HCT116 (cell line): Measurements from ENCODE around the gene GRIK2. TPM values are rescaled to one million over a fixed set of nuclear protein-coding genes. Genes with fewer than 3 reads are reported as not detected.
"Not testable (repeated sequence)": the region's sequence is repeated elsewhere in the genome, so short reads cannot be mapped to it uniquely, and the experiment has no call there.

ENCODE experiments used
- ATAC-seq: fragments of 200-7000 bp; cut with Tn5 transposase; 2 replicates; pipeline ENCODE4 v1.9.1; 2020; ENCODE audit warnings: mild to moderate bottlenecking, moderate library complexity
- BruUV-seq: library from RNA; stranded (reverse); fragments of 400-500 nt; replicated peaks from 2 replicates; lab custom pipeline; 2021; lab: Mats Ljungman, UMichigan
- CTCF ChIA-PET: fragments of 300-600 bp; sonication (Branson Sonifier 250); formaldehyde crosslinking; loops from one replicate; lab custom pipeline; 2021; ENCODE audit warnings: antibody characterized with exemption; lab: Charles Lee
- POLR2A ChIA-PET: fragments of 300-600, 350-600 bp; sonication (Branson Sonifier 250); formaldehyde crosslinking; loops from one replicate; lab custom pipeline; 2021; ENCODE audit warnings: antibody characterized with exemption; lab: Charles Lee
- RAD21 ChIA-PET, 2 experiments: fragments of 300-600 bp; sonication (Branson Sonifier 250); formaldehyde crosslinking; loops; one replicate each; lab custom pipeline; 2023; ENCODE audit warnings: low total read pairs in 2 of 2; ENCODE audit not compliant: uncharacterized antibody in 2 of 2, unreplicated experiment in 2 of 2, low non-redundant PET in 1 of 2; lab: Charles Lee
- DNase-seq: peaks from one replicate; pipeline ENCODE4 v3.0.0-alpha.2; 2010; ENCODE audit warnings: low read depth, low spot score
- H2AFZ ChIP-seq: fragments of 200-600 bp; shearing (Covaris generic), sonication (generic); 2 replicates; pipeline ENCODE4 v1.6.1; 2017; ENCODE audit warnings: low read depth, mixed run types, mixed read lengths, antibody characterized with exemption, low read length; ENCODE audit not compliant: poor library complexity, severe bottlenecking
- H3K27ac ChIP-seq: 2 replicates; pipeline ENCODE4 v1.5.1; 2012; ENCODE audit warnings: low read depth, low read length
- H3K27me3 ChIP-seq: fragments of 200-600 bp; sonication (generic); 2 replicates; pipeline ENCODE4 v1.6.1; 2016; ENCODE audit warnings: mixed run types, low read length, mixed read lengths; ENCODE audit not compliant: insufficient read depth
- H3K36me3 ChIP-seq, 2 experiments: fragments of 200-500 bp in 1 of 2; fragments of 200-600 bp in 1 of 2; sonication (Bioruptor generic) in 1 of 2; sonication (generic) in 1 of 2; 2 replicates each; pipeline versions ENCODE4 v1.5.1 to v1.6.1; 2014 to 2016; ENCODE audit warnings: low read length in 2 of 2, inconsistent platforms in 1 of 2, mixed read lengths in 1 of 2, mixed run types in 1 of 2; ENCODE audit not compliant: insufficient read depth in 2 of 2, control insufficient read depth in 1 of 2
- H3K4me1 ChIP-seq, 2 experiments: fragments of 200-600 bp in 1 of 2; sonication (generic) in 1 of 2; 2 replicates each; pipeline versions ENCODE4 v1.5.1 to v1.6.1; 2012 to 2017; ENCODE audit warnings: low read length in 2 of 2, inconsistent platforms in 1 of 2, mild to moderate bottlenecking in 1 of 2, mixed read lengths in 1 of 2, mixed run types in 1 of 2, moderate library complexity in 1 of 2; ENCODE audit not compliant: insufficient read depth in 2 of 2, control insufficient read depth in 1 of 2
- H3K4me2 ChIP-seq: fragments of 200-600 bp; sonication (generic); 2 replicates; pipeline ENCODE4 v1.6.1; 2017; ENCODE audit warnings: mixed run types, low read length, mixed read lengths
- H3K4me3 ChIP-seq, 2 experiments: fragments of 200-600 bp in 1 of 2; sonication (generic) in 1 of 2; replicated peaks in 1 of 2; 2 replicates each; pipeline ENCODE4 v1.5.1; 2011 to 2016; ENCODE audit warnings: low read length in 2 of 2, control low read depth in 1 of 2, low read depth in 1 of 2, mild to moderate bottlenecking in 1 of 2, mixed read lengths in 1 of 2, mixed run types in 1 of 2
- H3K79me2 ChIP-seq: fragments of 200-600 bp; sonication (generic); 2 replicates; pipeline ENCODE4 v1.6.1; 2017; ENCODE audit warnings: mild to moderate bottlenecking, mixed run types, low read length, moderate library complexity, mixed read lengths; ENCODE audit not compliant: insufficient read depth
- H3K9ac ChIP-seq: fragments of 200-600 bp; sonication (generic); 2 replicates; pipeline ENCODE4 v1.6.1; 2016; ENCODE audit warnings: low read length, mixed read lengths
- H3K9me2 ChIP-seq: fragments of 200-600 bp; sonication (generic), shearing (Covaris generic); 2 replicates; pipeline ENCODE4 v1.6.1; 2017; ENCODE audit warnings: mixed run types, mild to moderate bottlenecking, moderate library complexity; ENCODE audit not compliant: insufficient read depth
- H3K9me3 ChIP-seq, 2 experiments: fragments of 200-500 bp in 1 of 2; fragments of 200-600 bp in 1 of 2; sonication (Bioruptor generic) in 1 of 2; sonication (generic) in 1 of 2; 2 replicates each; pipeline ENCODE4 v1.6.1; 2014 to 2017; ENCODE audit warnings: low read length in 2 of 2, mixed read lengths in 2 of 2, inconsistent platforms in 1 of 2, low read depth in 1 of 2, mild to moderate bottlenecking in 1 of 2, mixed run types in 1 of 2, moderate library complexity in 1 of 2; ENCODE audit not compliant: control insufficient read depth in 1 of 2, insufficient read depth in 1 of 2
- H4K20me1 ChIP-seq: fragments of 200-600 bp; sonication (generic), shearing (Covaris generic); 2 replicates; pipeline ENCODE4 v1.6.1; 2017; ENCODE audit warnings: mixed run types, mild to moderate bottlenecking, moderate library complexity; ENCODE audit not compliant: insufficient read depth
- CBX3 ChIP-seq: IDR thresholded peaks from 2 replicates; pipeline ENCODE4 v1.6.1; 2012; ENCODE audit warnings: low read depth
- CEBPB ChIP-seq: IDR thresholded peaks from 2 replicates; pipeline ENCODE4 v1.6.1; 2012; ENCODE audit warnings: low read depth
- EGR1 ChIP-seq: IDR thresholded peaks from 2 replicates; pipeline ENCODE4 v1.6.1; 2012; ENCODE audit warnings: low read depth
- EZH2 ChIP-seq: fragments of 200-600 bp; sonication (generic); IDR thresholded peaks from 2 replicates; pipeline ENCODE4 v1.6.1; 2017; ENCODE audit warnings: antibody characterized with exemption, mixed run types
- EZH2phosphoT487 ChIP-seq: fragments of 200-600 bp; IDR thresholded peaks from 2 replicates; pipeline ENCODE4 v1.6.1; 2018; ENCODE audit warnings: antibody characterized with exemption, borderline replicate concordance
- FOSL1 ChIP-seq: IDR thresholded peaks from 2 replicates; pipeline ENCODE4 v1.6.1; 2012; ENCODE audit warnings: low read depth
- JUND ChIP-seq: IDR thresholded peaks from 2 replicates; pipeline ENCODE4 v1.6.1; 2012
- POLR2A ChIP-seq: IDR thresholded peaks from 2 replicates; pipeline ENCODE4 v1.7.0; 2011; ENCODE audit warnings: borderline replicate concordance; ENCODE audit not compliant: insufficient read depth, insufficient read length; ENCODE audit errors: extremely low read depth
- POLR2AphosphoS5 ChIP-seq: IDR thresholded peaks from 2 replicates; pipeline ENCODE4 v1.6.1; 2011; ENCODE audit warnings: mild to moderate bottlenecking, low read depth, low read length, moderate library complexity
- SIN3A ChIP-seq: IDR thresholded peaks from 2 replicates; pipeline ENCODE4 v1.6.1; 2012; ENCODE audit warnings: low read depth
- SP1 ChIP-seq: IDR thresholded peaks from 2 replicates; pipeline ENCODE4 v1.6.1; 2012; ENCODE audit warnings: low read depth
- SRF ChIP-seq: IDR thresholded peaks from 2 replicates; pipeline ENCODE4 v1.6.1; 2012; ENCODE audit warnings: low read depth
- ZNF274 ChIP-seq: fragments of 200-500 bp; sonication (Bioruptor generic); IDR thresholded peaks from 2 replicates; pipeline ENCODE4 v1.6.1; 2014; ENCODE audit warnings: mild to moderate bottlenecking, low read depth, low read length, inconsistent platforms
- intact Hi-C: fragments of 100-400 bp; cut with micrococcal nuclease; formaldehyde crosslinking; loops from 2 replicates; pipeline ENCODE4 v1.10.0; 2022
- total RNA-seq: library from RNA; stranded (reverse); gene quantifications from one replicate; pipeline ENCODE4 v1.2.1, GENCODE V29; 2021; ENCODE audit not compliant: unreplicated experiment

The GRIK2 gene
- total RNA-seq, 1 experiment from 2014 or later: 0.64 TPM

DNA sequence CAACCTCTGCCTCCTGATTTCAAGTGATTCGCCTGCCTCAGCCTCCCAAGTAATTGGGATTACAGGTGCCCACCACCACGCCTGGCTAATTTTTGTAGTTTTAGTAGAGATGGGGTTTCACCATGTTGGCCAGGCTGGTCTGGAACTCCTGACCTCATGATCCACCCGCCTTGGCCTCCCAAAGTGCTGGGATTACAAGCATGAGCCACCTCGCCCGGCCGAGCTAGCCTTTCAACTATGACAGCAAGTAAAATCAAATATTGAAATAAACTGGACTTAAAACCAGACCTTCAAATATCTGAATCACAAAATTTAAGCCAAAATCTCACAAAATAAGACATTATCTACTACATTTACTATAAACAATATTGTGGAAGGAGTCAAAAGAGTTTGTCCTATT lies 42.9 kb upstream of the GRIK2 start:
- POLR2A ChIA-PET, H3K4me1 ChIP-seq, CTCF ChIA-PET: not testable (repeated sequence)

DNA sequence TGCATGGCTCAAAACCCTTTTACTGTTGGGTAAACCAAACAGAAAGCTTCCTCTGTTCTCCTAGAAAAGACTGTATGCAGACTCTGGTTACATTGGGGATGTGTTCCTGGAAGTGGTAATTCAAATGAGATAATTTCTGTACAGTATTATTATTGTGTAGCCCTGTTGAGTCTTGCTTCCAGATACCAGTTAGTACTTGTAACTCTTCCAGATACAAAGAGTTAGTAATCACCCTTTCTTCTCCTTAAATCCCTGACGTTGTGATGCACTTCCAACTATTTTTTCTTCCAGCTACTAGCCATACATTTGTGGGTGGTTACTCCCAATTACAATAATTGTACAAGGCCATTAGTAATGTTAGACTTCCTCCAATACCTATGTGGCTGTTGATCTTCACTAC lies 42.3 kb upstream of the GRIK2 start:
- ChIA-PET RAD21 (no interaction called here), POLR2A (no interaction called here)
- no peak for DNase-seq

More for the DNA sequence above, 42.9 kb upstream of the GRIK2 start:
- H3K9me3 ChIP-seq, H3K4me3 ChIP-seq, H3K9me2 ChIP-seq, H4K20me1 ChIP-seq, H3K27ac ChIP-seq, intact Hi-C loops, ATAC-seq, RAD21 ChIA-PET, H3K27me3 ChIP-seq, BruUV-seq, H3K79me2 ChIP-seq, H3K4me2 ChIP-seq, DNase-seq, H2AFZ ChIP-seq, H3K9ac ChIP-seq, H3K36me3 ChIP-seq: not testable (repeated sequence)

DNA sequence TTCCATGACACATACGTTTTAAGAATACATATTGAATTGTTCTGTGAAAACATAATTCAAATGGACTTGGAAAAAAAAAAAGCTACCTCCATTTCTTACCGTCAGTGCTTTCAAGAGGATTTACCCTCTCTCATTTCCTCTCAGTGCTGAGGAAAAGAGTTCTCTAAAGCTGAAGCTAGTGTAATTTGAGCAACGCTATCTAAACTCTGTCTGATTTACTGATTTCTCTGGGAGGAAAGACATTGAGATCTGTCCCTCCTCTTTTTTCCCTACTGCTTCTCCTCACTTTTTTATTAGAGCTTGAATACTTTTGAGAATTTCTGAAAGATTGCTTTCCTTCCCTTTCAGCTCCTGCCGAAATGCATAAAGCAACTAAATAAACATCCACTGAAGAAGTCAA lies 41.2 kb upstream of the GRIK2 start:
- H3K9me3 ChIP-seq: no peaks in the 10 kb centered on the region
- H3K4me2 ChIP-seq: no peak overlapping the region
- TF ChIP-seq SP1 (no peak), CEBPB (no peak), SIN3A (no peak), FOSL1 (no peak), EGR1 (no peak), CBX3 (no peak), POLR2A (no peak), ZNF274 (no peak), EZH2 (no peak), EZH2phosphoT487 (no peak)
- H3K36me3 ChIP-seq: no peaks in the 10 kb centered on the region
- ChIA-PET POLR2A (interaction anchor here (0.7 kb wide), 1 partner anchor 604 kb away, joined by 3 read pairs; no protein-coding TSS in a partner anchor), RAD21 (no interaction called here), CTCF (no interaction called here)
- H2AFZ ChIP-seq: no peak overlapping the region
- intact Hi-C loops: no loop called here
- H3K9ac ChIP-seq: no peak overlapping the region
- H3K27ac ChIP-seq: no peak overlapping the region
- H3K4me1 ChIP-seq: no peaks in the 10 kb centered on the region
- no peak overlapping the region for H3K4me3 ChIP-seq
- 0 out of 2 replicates have a peak, but pooled peaks cover 4% of the 10 kb centered on the region for H3K9me2 ChIP-seq
- no peaks in the 10 kb centered on the region for H3K79me2 ChIP-seq
- H4K20me1 ChIP-seq: no peaks in the 10 kb centered on the region
- BruUV-seq: no TSS peak
- DNase-seq (no peak), ATAC-seq (no peak)
- no peaks in the 10 kb centered on the region for H3K27me3 ChIP-seq

More for the DNA sequence above, 42.3 kb upstream of the GRIK2 start:
- TF ChIP-seq SRF (no peak), POLR2AphosphoS5 (no peak), JUND (no peak), EZH2phosphoT487 (no peak), CBX3 (no peak)
- no peak overlapping the region for H3K4me3 ChIP-seq
- intact Hi-C loops: no loop called here
- H3K9me2 ChIP-seq: 0 out of 2 replicates have a peak, but pooled peaks cover 4% of the 10 kb centered on the region
- H3K4me1 ChIP-seq: no peaks in the 10 kb centered on the region
- H3K9ac ChIP-seq: no peak overlapping the region
- no peak overlapping the region for H3K4me2 ChIP-seq
- CTCF ChIA-PET: no interaction called here
- BruUV-seq: no TSS peak
- H3K36me3 ChIP-seq: no peaks in the 10 kb centered on the region
- no peaks in the 10 kb centered on the region for H3K27me3 ChIP-seq
- no peak overlapping the region for H3K27ac ChIP-seq
- no peaks in the 10 kb centered on the region for H3K9me3 ChIP-seq
- ATAC-seq: no peak
- H2AFZ ChIP-seq: no peak overlapping the region
- no peaks in the 10 kb centered on the region for H4K20me1 ChIP-seq
- H3K79me2 ChIP-seq: no peaks in the 10 kb centered on the region
